Measurements from ENCODE around the gene APBA2. TPM values are rescaled to one million over a fixed set of nuclear protein-coding genes. Genes with fewer than 3 reads are reported as not detected.
"Not testable (repeated sequence)": the region's sequence is repeated elsewhere in the genome, so short reads cannot be mapped to it uniquely, and the experiment has no call there.

Gene APBA2
- polyA plus RNA-seq, 3 donors, result 0.97 to 2.9 (median 1.8) TPM

- no peak overlapping the region for H3K27ac ChIP-seq (ENCODE audit: low read depth, low read length)
- 88 to 97% (median 95%) methylated on average over 3 of the region's 3 CpGs for WGBS, 3 donors
Measured at GRCh38 chr15:29031502-29032228, 145.9 kb downstream of the APBA2 start.

GRCh38 chr15:29032229-29032625 lies 146.5 kb downstream of the APBA2 start:
- H3K27ac ChIP-seq (ENCODE audit: low read depth, low read length), result no peak overlapping the region
- WGBS, 3 donors, result 83 to 87% (median 86%) methylated on average over 4 of the region's 4 CpGs

GRCh38 chr15:29032751-29033150 lies 147.0 kb downstream of the APBA2 start:
- no peak overlapping the region for H3K27ac ChIP-seq (ENCODE audit: low read depth, low read length)
- WGBS, 3 donors, result 86 to 92% (median 87%) methylated on average over 5 of the region's 5 CpGs

GRCh38 chr15:29034151-29034550 lies 148.4 kb downstream of the APBA2 start:
- no peak overlapping the region for H3K27ac ChIP-seq (ENCODE audit: low read depth, low read length)
- 58 to 78% (median 69%) methylated on average over 3 of the region's 3 CpGs for WGBS, 3 donors

- H3K27ac ChIP-seq (ENCODE audit: low read depth, low read length), result no peak overlapping the region
Measured at GRCh38 chr15:29034593-29035335, 149.0 kb downstream of the APBA2 start.

GRCh38 chr15:29035336-29036285 lies 149.8 kb downstream of the APBA2 start:
- WGBS, 3 donors, result 25 to 91% (median 83%) methylated on average over 14 of the region's 14 CpGs

More at GRCh38 chr15:29034593-29035335, 149.0 kb downstream of the APBA2 start:
- WGBS, 3 donors, result 72 to 85% (median 77%) methylated on average over 4 of the region's 4 CpGs

GRCh38 chr15:29037997-29038705 lies 152.4 kb downstream of the APBA2 start:
- 43 to 72% (median 59%) methylated on average over 8 to 9 of the region's 9 CpGs for WGBS, 3 donors
- H3K27ac ChIP-seq (ENCODE audit: low read depth, low read length), result no peak overlapping the region

More at GRCh38 chr15:29035336-29036285, 149.8 kb downstream of the APBA2 start:
- no peak overlapping the region for H3K27ac ChIP-seq (ENCODE audit: low read depth, low read length)

GRCh38 chr15:29039466-29040369 lies 153.9 kb downstream of the APBA2 start:
- 73 to 85% (median 76%) methylated on average over 13 of the region's 13 CpGs for WGBS, 3 donors
- H3K27ac ChIP-seq (ENCODE audit: low read depth, low read length), result no peak overlapping the region

GRCh38 chr15:29040370-29040751 lies 154.6 kb downstream of the APBA2 start:
- H3K27ac ChIP-seq (ENCODE audit: low read depth, low read length), result no peak overlapping the region
- 51 to 65% (median 59%) methylated on average over 8 of the region's 8 CpGs for WGBS, 3 donors

GRCh38 chr15:29043736-29044502 lies 158.1 kb downstream of the APBA2 start:
- H3K27ac ChIP-seq (ENCODE audit: low read depth, low read length), result no peak overlapping the region
- 73 to 81% (median 78%) methylated on average over 9 of the region's 9 CpGs for WGBS, 3 donors

- WGBS, 3 donors, result 76 to 89% (median 84%) methylated on average over 1 of the region's 1 CpG
- no peak overlapping the region for H3K27ac ChIP-seq (ENCODE audit: low read depth, low read length)
Measured at GRCh38 chr15:29044503-29044901, 158.7 kb downstream of the APBA2 start.

- 93 to 99% (median 93%) methylated on average over 7 of the region's 7 CpGs for WGBS, 3 donors
Measured at GRCh38 chr15:29045161-29045560, 159.4 kb downstream of the APBA2 start.

GRCh38 chr15:29045717-29046116 lies 159.9 kb downstream of the APBA2 start:
- 50 to 77% (median 64%) methylated on average over 3 of the region's 3 CpGs for WGBS, 3 donors
- no peak overlapping the region for H3K27ac ChIP-seq (ENCODE audit: low read depth, low read length)

More at GRCh38 chr15:29045161-29045560, 159.4 kb downstream of the APBA2 start:
- not testable (repeated sequence) for H3K27ac ChIP-seq (ENCODE audit: low read depth, low read length)

- WGBS, 3 donors, result 75 to 78% (median 78%) methylated on average over 4 of the region's 4 CpGs
- H3K27ac ChIP-seq (ENCODE audit: low read depth, low read length), result no peak overlapping the region
Measured at GRCh38 chr15:29046281-29046810, 160.6 kb downstream of the APBA2 start.

- 87 to 97% (median 93%) methylated on average over 5 of the region's 5 CpGs for WGBS, 3 donors
Measured at GRCh38 chr15:29046977-29047376, 161.2 kb downstream of the APBA2 start.

GRCh38 chr15:29048011-29048410 lies 162.2 kb downstream of the APBA2 start:
- H3K27ac ChIP-seq (ENCODE audit: low read depth, low read length), result no peak overlapping the region
- 94 to 96% (median 94%) methylated on average over 9 of the region's 9 CpGs for WGBS, 3 donors

More at GRCh38 chr15:29046977-29047376, 161.2 kb downstream of the APBA2 start:
- H3K27ac ChIP-seq (ENCODE audit: low read depth, low read length), result no peak overlapping the region
